ENCODE measurements around the gene NLRC3. TPM values are rescaled to one million over a fixed set of nuclear protein-coding genes. Genes with fewer than 3 reads are reported as not detected.

The NLRC3 gene
- total RNA-seq, 3 donors from 2014 or later (not counting 1 experiment from before 2014, with no cell fraction given) = 98.8 to 145 (median 133) TPM

DNA sequence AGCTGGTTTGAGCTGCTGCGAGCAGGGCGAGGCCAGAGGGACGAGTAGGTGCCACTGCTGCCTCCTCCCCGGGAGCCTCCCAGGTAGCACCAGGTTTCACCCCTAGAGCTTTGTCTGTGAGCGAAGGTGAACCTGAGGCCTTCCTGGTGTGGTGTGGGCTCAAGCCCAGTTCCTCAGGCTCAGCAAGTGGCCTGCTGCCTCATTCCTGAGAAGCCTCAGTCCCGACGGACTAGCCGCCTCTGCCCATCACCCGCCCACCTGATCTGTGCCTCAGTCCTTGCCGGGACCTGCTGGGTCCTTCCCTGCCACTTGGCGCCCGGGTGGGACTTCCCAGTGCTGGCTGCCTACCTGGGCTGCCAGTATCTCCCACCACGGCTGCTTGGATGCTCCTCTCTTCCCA is 1.7 kb downstream of the NLRC3 start:
- Histone ChIP-seq H3K4me3 (ENCODE audit: low read length) (peak overlapping the region; percentile 78), H3K27ac (ENCODE audit: low read length) (peak overlapping the region; percentile 80), H3K9me3 (ENCODE audit: control insufficient read depth, insufficient read depth, low read length) (peaks cover 3% of the 10 kb centered on the region), H3K27me3 (ENCODE audit: control insufficient read depth, insufficient read depth, low read length) (no peaks in the 10 kb centered on the region), H3K4me1 (ENCODE audit: control insufficient read depth, insufficient read depth, low read length) (peaks cover 74% of the 10 kb centered on the region), H3K36me3 (ENCODE audit: control insufficient read depth, insufficient read depth, low read length) (peaks cover 10% of the 10 kb centered on the region)
- intact Hi-C loops (cut with micrococcal nuclease) = no loop called here
- TF ChIP-seq, protein P1, sequence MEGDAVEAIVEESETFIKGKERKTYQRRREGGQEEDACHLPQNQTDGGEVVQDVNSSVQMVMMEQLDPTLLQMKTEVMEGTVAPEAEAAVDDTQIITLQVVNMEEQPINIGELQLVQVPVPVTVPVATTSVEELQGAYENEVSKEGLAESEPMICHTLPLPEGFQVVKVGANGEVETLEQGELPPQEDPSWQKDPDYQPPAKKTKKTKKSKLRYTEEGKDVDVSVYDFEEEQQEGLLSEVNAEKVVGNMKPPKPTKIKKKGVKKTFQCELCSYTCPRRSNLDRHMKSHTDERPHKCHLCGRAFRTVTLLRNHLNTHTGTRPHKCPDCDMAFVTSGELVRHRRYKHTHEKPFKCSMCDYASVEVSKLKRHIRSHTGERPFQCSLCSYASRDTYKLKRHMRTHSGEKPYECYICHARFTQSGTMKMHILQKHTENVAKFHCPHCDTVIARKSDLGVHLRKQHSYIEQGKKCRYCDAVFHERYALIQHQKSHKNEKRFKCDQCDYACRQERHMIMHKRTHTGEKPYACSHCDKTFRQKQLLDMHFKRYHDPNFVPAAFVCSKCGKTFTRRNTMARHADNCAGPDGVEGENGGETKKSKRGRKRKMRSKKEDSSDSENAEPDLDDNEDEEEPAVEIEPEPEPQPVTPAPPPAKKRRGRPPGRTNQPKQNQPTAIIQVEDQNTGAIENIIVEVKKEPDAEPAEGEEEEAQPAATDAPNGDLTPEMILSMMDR (IDR thresholded peaks at IDR 0.05) = no peak
- 57% methylated on average over 13 of the region's 13 CpGs for WGBS (ENCODE audit: insufficient coverage)
- Mint-ChIP-seq H3K27me3 (ENCODE audit: low read depth in 2 of 2) (no peaks in the 10 kb centered on the region), H3K27ac (peak overlapping the region; percentile 89 to 97), H3K4me1 (peaks cover 38 to 72% of the 10 kb centered on the region in 2 donors), H3K4me3 (peak overlapping the region; percentile 98), H3K36me3 (peaks cover 3% of the 10 kb centered on the region), H3K9me3 (peaks cover 0 to 4% of the 10 kb centered on the region in 2 donors)
- peak in 1 of 2 donors; percentile 23 for DNase-seq
- ATAC-seq = no peak

DNA sequence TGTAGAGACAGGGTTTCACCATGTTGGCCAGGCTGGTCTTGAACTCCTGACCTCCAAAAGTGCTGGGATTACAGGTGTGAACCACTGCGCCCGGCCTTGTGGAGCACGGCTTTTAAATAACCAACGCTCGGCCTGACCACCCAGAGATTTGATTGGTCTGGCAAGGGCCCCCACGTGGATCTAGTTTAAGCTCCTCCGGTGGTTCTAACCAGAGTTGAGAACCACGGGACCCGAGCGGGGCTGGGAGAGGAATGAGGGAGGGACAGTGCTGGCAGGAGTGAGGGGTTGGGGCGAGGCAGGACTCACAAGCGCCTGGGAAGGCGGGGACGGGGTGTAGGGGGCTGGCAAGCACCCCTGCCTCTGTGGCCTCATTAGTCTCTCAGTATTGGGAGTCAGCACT is 3.0 kb downstream of the NLRC3 start:
- H3K27me3 Mint-ChIP-seq (ENCODE audit: low read depth in 2 of 2) = no peaks in the 10 kb centered on the region
- WGBS (ENCODE audit: insufficient coverage) = 79% methylated on average over 14 of the region's 14 CpGs
- H3K4me1 Mint-ChIP-seq = peaks cover 37 to 64% of the 10 kb centered on the region in 2 donors
- peak overlapping the region; percentile 98 for H3K4me3 Mint-ChIP-seq
- Histone ChIP-seq H3K9me3 (ENCODE audit: control insufficient read depth, insufficient read depth, low read length) (peaks cover 6% of the 10 kb centered on the region), H3K4me1 (ENCODE audit: control insufficient read depth, insufficient read depth, low read length) (peaks cover 61% of the 10 kb centered on the region), H3K27me3 (ENCODE audit: control insufficient read depth, insufficient read depth, low read length) (no peaks in the 10 kb centered on the region), H3K4me3 (ENCODE audit: low read length) (no peak overlapping the region), H3K27ac (ENCODE audit: low read length) (no peak overlapping the region), H3K36me3 (ENCODE audit: control insufficient read depth, insufficient read depth, low read length) (peaks cover 15% of the 10 kb centered on the region)
- ATAC-seq (no peak), DNase-seq (no peak)
- H3K36me3 Mint-ChIP-seq = peaks cover 9% of the 10 kb centered on the region
- H3K9me3 Mint-ChIP-seq = peaks cover 3 to 4% of the 10 kb centered on the region in 2 donors
- peak overlapping the region; percentile 89 to 97 for H3K27ac Mint-ChIP-seq
- TF ChIP-seq, protein P1 (IDR thresholded peaks at IDR 0.05) = no peak
- intact Hi-C loops (cut with micrococcal nuclease) = no loop called here

DNA sequence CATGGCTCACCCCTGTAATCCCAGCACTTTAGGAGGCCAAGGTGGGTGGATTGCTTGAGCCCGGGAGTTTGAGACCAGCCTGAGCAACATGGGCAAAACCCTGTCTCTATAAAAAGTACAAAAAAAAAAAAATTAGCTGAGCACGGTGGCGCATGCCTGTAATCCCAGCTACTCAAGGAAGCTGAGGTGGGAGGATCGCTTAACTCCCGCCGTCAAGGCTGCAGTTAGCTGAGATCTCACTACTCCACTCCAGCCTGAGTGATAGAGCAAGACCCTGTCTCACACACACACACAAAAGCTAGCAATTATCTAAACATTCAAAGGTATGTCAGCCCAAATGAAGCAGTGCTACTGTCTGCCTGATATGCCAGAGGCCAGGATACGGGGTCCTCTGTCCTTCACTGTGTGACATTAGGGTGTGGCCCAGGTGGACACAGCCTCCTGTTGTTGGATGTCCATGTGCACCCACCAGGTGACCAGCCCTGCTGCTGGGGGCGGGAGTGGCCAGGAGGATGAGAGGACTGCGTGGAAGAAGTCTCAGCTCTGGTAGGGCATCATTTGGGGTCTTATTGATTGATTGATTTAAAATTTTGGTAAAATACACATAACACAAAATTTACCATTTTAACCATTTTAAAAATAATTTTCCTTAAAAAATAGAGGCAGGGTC is 3.9 kb downstream of the NLRC3 start:
- DNase-seq = peak in 1 of 2 donors; percentile 32
- H3K36me3 Mint-ChIP-seq = peaks cover 9% of the 10 kb centered on the region
- peak overlapping the region; percentile 64 for H3K4me3 Mint-ChIP-seq
- no peaks in the 10 kb centered on the region for H3K27me3 ChIP-seq (ENCODE audit: control insufficient read depth, insufficient read depth, low read length)
- H3K4me3 ChIP-seq (ENCODE audit: low read length) = no peak overlapping the region
- 64% methylated on average over 8 of the region's 9 CpGs for WGBS (ENCODE audit: insufficient coverage)
- H3K27ac Mint-ChIP-seq = peak overlapping the region; percentile 69 to 97
- H3K4me1 ChIP-seq (ENCODE audit: control insufficient read depth, insufficient read depth, low read length) = peaks cover 52% of the 10 kb centered on the region
- H3K4me1 Mint-ChIP-seq = peaks cover 33 to 54% of the 10 kb centered on the region in 2 donors
- no peaks in the 10 kb centered on the region for H3K27me3 Mint-ChIP-seq (ENCODE audit: low read depth in 2 of 2)
- peaks cover 3 to 4% of the 10 kb centered on the region in 2 donors for H3K9me3 Mint-ChIP-seq
- no peak for ATAC-seq
- H3K36me3 ChIP-seq (ENCODE audit: control insufficient read depth, insufficient read depth, low read length) = peaks cover 15% of the 10 kb centered on the region
- TF ChIP-seq, protein P1 (IDR thresholded peaks at IDR 0.05) = no peak
- intact Hi-C loops (cut with micrococcal nuclease) = no loop called here
- H3K27ac ChIP-seq (ENCODE audit: low read length) = no peak overlapping the region
- H3K9me3 ChIP-seq (ENCODE audit: control insufficient read depth, insufficient read depth, low read length) = peaks cover 6% of the 10 kb centered on the region

Data from natural killer cell (primary cell).